CD14-positive monocyte (primary cell): ENCODE measurements around the gene TTC3. TPM values are rescaled to one million over a fixed set of nuclear protein-coding genes. Genes with fewer than 3 reads are reported as not detected.

Source experiments
- DNase-seq, 3 donors: peaks; one replicate each; pipeline ENCODE4 v3.0.0-alpha.2; 2011 to 2022
- H2AFZ ChIP-seq: 2 replicates; pipeline ENCODE4 v1.6.0; 2012; ENCODE audit warnings: mild to moderate bottlenecking, low read depth, low read length, inconsistent platforms; ENCODE audit not compliant: insufficient read depth, poor library complexity, severe bottlenecking
- H3K27ac ChIP-seq, 2 donors: 1 replicate in 1 of 2; 2 replicates in 1 of 2; pipeline ENCODE4 v1.5.1; 2012 to 2013; ENCODE audit warnings: low read length in 2 of 2, control low read depth in 1 of 2, inconsistent platforms in 1 of 2, low read depth in 1 of 2, mild to moderate bottlenecking in 1 of 2
- H3K27me3 ChIP-seq, 2 donors: one replicate each; pipeline versions ENCODE4 v1.6.0 to v1.6.1; 2011 to 2013; ENCODE audit warnings: low read length in 2 of 2; ENCODE audit not compliant: control insufficient read depth in 2 of 2, insufficient read depth in 2 of 2
- H3K36me3 ChIP-seq, 2 donors: replicated peaks in 1 of 2; 1 replicate in 1 of 2; 2 replicates in 1 of 2; pipeline versions ENCODE4 v1.5.1 to v1.6.1; 2012 to 2013; ENCODE audit warnings: low read length in 2 of 2, control low read depth in 1 of 2, inconsistent platforms in 1 of 2, mild to moderate bottlenecking in 1 of 2; ENCODE audit not compliant: insufficient read depth in 2 of 2, control insufficient read depth in 1 of 2
- H3K4me1 ChIP-seq, 2 donors: 1 replicate in 1 of 2; 2 replicates in 1 of 2; pipeline versions ENCODE4 v1.5.1 to v1.6.1; 2012 to 2013; ENCODE audit warnings: low read length in 2 of 2, control low read depth in 1 of 2, inconsistent platforms in 1 of 2, mild to moderate bottlenecking in 1 of 2, moderate library complexity in 1 of 2; ENCODE audit not compliant: insufficient read depth in 2 of 2, control insufficient read depth in 1 of 2
- H3K4me2 ChIP-seq: replicated peaks from 2 replicates; pipeline ENCODE3; 2012; ENCODE audit warnings: low read length, moderate library complexity, mild to moderate bottlenecking; ENCODE audit not compliant: poor library complexity, severe bottlenecking; ENCODE audit errors: extremely low read depth
- H3K4me3 ChIP-seq, 3 experiments: fragments of 200-600 bp in 1 of 3; sonication (generic) in 1 of 3; replicated peaks in 1 of 3; 1 replicate in 2 of 3; 2 replicates in 1 of 3; pipeline ENCODE4 v1.5.1; 2011 to 2013; ENCODE audit warnings: low read length in 3 of 3, mild to moderate bottlenecking in 3 of 3, control low read depth in 2 of 3, low read depth in 2 of 3, inconsistent platforms in 1 of 3, moderate library complexity in 1 of 3
- H3K79me2 ChIP-seq: 2 replicates; pipeline ENCODE4 v1.6.0; 2012; ENCODE audit warnings: mild to moderate bottlenecking, control low read depth, inconsistent platforms, low read length, moderate library complexity; ENCODE audit not compliant: insufficient read depth
- H3K9ac ChIP-seq: 2 replicates; pipeline ENCODE4 v1.6.0; 2017; ENCODE audit warnings: low read length, mild to moderate bottlenecking; ENCODE audit not compliant: insufficient read depth, poor library complexity, severe bottlenecking
- H3K9me3 ChIP-seq, 2 donors: replicated peaks in 1 of 2; 1 replicate in 1 of 2; 2 replicates in 1 of 2; pipeline versions ENCODE4 v1.5.1 to v1.6.1; 2012 to 2013; ENCODE audit warnings: low read length in 2 of 2, control low read depth in 1 of 2; ENCODE audit not compliant: control insufficient read depth in 1 of 2, insufficient read depth in 1 of 2
- H4K20me1 ChIP-seq: 2 replicates; pipeline ENCODE4 v1.6.0; 2012; ENCODE audit warnings: mild to moderate bottlenecking, low read length, control low read depth, moderate library complexity; ENCODE audit not compliant: insufficient read depth
- H3K27ac Mint-ChIP-seq, 7 donors: one replicate each; pipeline ENCODE4 v1.8.0; 2020; ENCODE audit warnings: mild to moderate bottlenecking in 7 of 7, mixed read lengths in 7 of 7, moderate library complexity in 6 of 7, inconsistent platforms in 2 of 7
- H3K27me3 Mint-ChIP-seq, 3 donors: one replicate each; pipeline ENCODE4 v1.8.0; 2021 to 2022; ENCODE audit warnings: low read depth in 3 of 3, mild to moderate bottlenecking in 3 of 3, mixed read lengths in 3 of 3, moderate library complexity in 3 of 3, inconsistent platforms in 1 of 3
- H3K36me3 Mint-ChIP-seq, 2 donors: one replicate each; pipeline ENCODE4 v1.8.0; 2020; ENCODE audit warnings: mixed read lengths in 2 of 2, inconsistent platforms in 1 of 2, mild to moderate bottlenecking in 1 of 2
- H3K4me1 Mint-ChIP-seq: one replicate; pipeline ENCODE4 v1.8.0; 2020; ENCODE audit warnings: mild to moderate bottlenecking, mixed read lengths
- H3K4me3 Mint-ChIP-seq, 2 donors: one replicate each; pipeline ENCODE4 v1.8.0; 2020; ENCODE audit warnings: mild to moderate bottlenecking in 2 of 2, mixed read lengths in 2 of 2, moderate library complexity in 1 of 2
- H3K9me3 Mint-ChIP-seq, 7 donors: one replicate each; pipeline ENCODE4 v1.8.0; 2020 to 2022; ENCODE audit warnings: mixed read lengths in 7 of 7, mild to moderate bottlenecking in 6 of 7, moderate library complexity in 6 of 7, inconsistent platforms in 2 of 7
- CTCF ChIP-seq: fragments of 200-600 bp; IDR thresholded peaks from one replicate; pipeline ENCODE4 v1.8.0; 2022; ENCODE audit warnings: antibody characterized with exemption, mild to moderate bottlenecking
- WGBS: methylation state at CpG from one replicate; pipeline ENCODE4 v1.1.5; 2013; ENCODE audit warnings: missing lambda C conversion rate; ENCODE audit not compliant: insufficient coverage; 5-methylcytosine and 5-hydroxymethylcytosine counted together
- intact Hi-C, 2 donors: fragments of 100-400 bp; cut with micrococcal nuclease; formaldehyde crosslinking; loops; one replicate each; pipeline versions ENCODE4 v1.15.0 to v1.15.1; 2023
- polyA plus RNA-seq, 3 donors: library from polyadenylated mRNA; depleted of rRNA in 1 of 3; unstranded in 2 of 3; stranded (reverse) in 1 of 3; fragments of 300-500 nt in 2 of 3; fragments of >200 nt in 1 of 3; fragmentation: Illumina TruSeq in 2 of 3; gene quantifications; 1 replicate in 2 of 3; 2 replicates in 1 of 3; pipeline ENCODE4 v1.2.3, GENCODE V29; 2012 to 2021

TTC3 gene
- polyA plus RNA-seq, 3 donors: 9.6 to 35.4 (median 17.9) TPM

- intact Hi-C loops: loop anchor here in 1 of 2 donors (10.0 kb wide), 1 partner anchor 50 kb away; the partner anchor contains the start of gene VPS26C
- peak overlapping the region in 1 of 7 donors; percentile 24 for H3K27ac Mint-ChIP-seq
- Histone ChIP-seq H3K79me2 (no peaks in the 10 kb centered on the region), H3K4me3 (no peak overlapping the region), H3K4me1 (peaks cover 3 to 4% of the 10 kb centered on the region in 2 donors), H3K9ac (no peak overlapping the region), H3K9me3 (no peaks in the 10 kb centered on the region), H3K27ac (no peak overlapping the region), H2AFZ (no peak overlapping the region), H3K36me3 (no peaks in the 10 kb centered on the region), H3K4me2 (no peak overlapping the region), H4K20me1 (no peaks in the 10 kb centered on the region), H3K27me3 (no peaks in the 10 kb centered on the region)
- H3K4me1 Mint-ChIP-seq: peaks cover 5% of the 10 kb centered on the region
- H3K27me3 Mint-ChIP-seq: peaks cover 0 to 4% (median 3%) of the 10 kb centered on the region in 3 donors
- no peak for DNase-seq
- 82% methylated on average over 4 of the region's 9 CpGs for WGBS
- H3K9me3 Mint-ChIP-seq: peaks cover 0 to 5% (median 3%) of the 10 kb centered on the region in 7 donors
- no peak for TF ChIP-seq CTCF
- H3K4me3 Mint-ChIP-seq: no peak overlapping the region
- H3K36me3 Mint-ChIP-seq: no peaks in the 10 kb centered on the region
These were observed 141.9 kb downstream of the TTC3 start for GRCh38 chr21:37214952-37215351.

GRCh38 chr21:37219761-37220432 lies 146.8 kb downstream of the TTC3 start:
- H3K27ac ChIP-seq: no peak overlapping the region
- H2AFZ ChIP-seq: peak overlapping the region; percentile 95
- H4K20me1 ChIP-seq: no peaks in the 10 kb centered on the region
- peak overlapping the region; percentile 55 to 82 (median 67) for H3K4me3 ChIP-seq
- peak overlapping the region; percentile 91 for H3K4me2 ChIP-seq
- peaks cover 11 to 21% of the 10 kb centered on the region in 2 donors for H3K36me3 Mint-ChIP-seq
- TF ChIP-seq CTCF: no peak
- H3K4me1 ChIP-seq: peaks cover 14 to 20% of the 10 kb centered on the region in 2 donors
- peaks cover 0 to 8% (median 0%) of the 10 kb centered on the region in 7 donors for H3K9me3 Mint-ChIP-seq
- intact Hi-C loops: loop anchor here (5.0 to 10.0 kb wide), 3 partner anchors 45 to 335 kb away; partner anchors contain the start of gene VPS26C (in 1 of the 2)
- DNase-seq: peak; percentile 7 to 27 (median 10)
- peaks cover 19% of the 10 kb centered on the region for H3K4me1 Mint-ChIP-seq
- WGBS: 30% methylated on average over 10 of the region's 13 CpGs
- peaks cover 2 to 10% (median 9%) of the 10 kb centered on the region in 3 donors for H3K27me3 Mint-ChIP-seq
- H3K79me2 ChIP-seq: no peaks in the 10 kb centered on the region
- H3K27me3 ChIP-seq: no peaks in the 10 kb centered on the region
- peaks cover 11 to 20% of the 10 kb centered on the region in 2 donors for H3K36me3 ChIP-seq
- peak overlapping the region in 3 of 7 donors; percentile 1 to 50 (median 2) for H3K27ac Mint-ChIP-seq
- no peaks in the 10 kb centered on the region for H3K9me3 ChIP-seq
- H3K4me3 Mint-ChIP-seq: peak overlapping the region; percentile 90 to 93
- H3K9ac ChIP-seq: no peak overlapping the region
